PFSK-1 (cell line): Measurements from ENCODE around the gene ADAM19.

Experiments
- FOXP2 ChIP-seq: optimal IDR thresholded peaks from 2 replicates; pipeline ENCODE3; 2011; ENCODE audit warnings: borderline replicate concordance, control low read depth, inconsistent platforms; ENCODE audit not compliant: insufficient read depth; ENCODE audit errors: extremely low read length, extremely low read depth
- POLR2AphosphoS5 ChIP-seq: IDR thresholded peaks from 2 replicates; pipeline ENCODE4 v1.6.1; 2012; ENCODE audit warnings: low read depth, mild to moderate bottlenecking, control low read depth, low read length, moderate library complexity
- REST ChIP-seq, 2 experiments: IDR thresholded peaks; 2 replicates each; pipeline versions ENCODE4 v1.6.1 to v1.8.0; 2011 to 2012; ENCODE audit warnings: low read depth in 2 of 2, low read length in 2 of 2, control low read depth in 1 of 2, inconsistent platforms in 1 of 2, mild to moderate bottlenecking in 1 of 2, moderate library complexity in 1 of 2; ENCODE audit not compliant: insufficient read depth in 1 of 2
- SIN3A ChIP-seq: IDR thresholded peaks from 2 replicates; pipeline ENCODE4 v1.6.1; 2012; ENCODE audit warnings: mild to moderate bottlenecking, low read length, moderate library complexity, borderline replicate concordance; ENCODE audit not compliant: insufficient read depth
- TAF1 ChIP-seq: IDR thresholded peaks from 2 replicates; pipeline ENCODE4 v1.6.1; 2012; ENCODE audit warnings: low read length, control low read depth, borderline replicate concordance; ENCODE audit not compliant: insufficient read depth

The ADAM19 gene

GRCh38 chr5:157584628-157585027 is 9.1 kb upstream of the ADAM19 start:
- no peak for TF ChIP-seq FOXP2
- no peak for TF ChIP-seq TAF1
- no peak for TF ChIP-seq POLR2AphosphoS5
- TF ChIP-seq SIN3A, result no peak
- TF ChIP-seq REST (IDR thresholded peaks at IDR 0.05; ENCODE audit: insufficient read depth in 1 of 2, low read depth in 2 of 2, low read length in 2 of 2), result no peak

- TF ChIP-seq POLR2AphosphoS5 (no peak), SIN3A (no peak), REST (IDR thresholded peaks at IDR 0.05; ENCODE audit: insufficient read depth in 1 of 2, low read depth in 2 of 2, low read length in 2 of 2) (no peak), TAF1 (no peak), FOXP2 (no peak)
Observed at GRCh38 chr5:157582731-157583620, 7.4 kb upstream of the ADAM19 start.

- TF ChIP-seq POLR2AphosphoS5 (no peak), TAF1 (no peak), SIN3A (no peak), FOXP2 (no peak), REST (IDR thresholded peaks at IDR 0.05; ENCODE audit: insufficient read depth in 1 of 2, low read depth in 2 of 2, low read length in 2 of 2) (no peak)
Observed at GRCh38 chr5:157581901-157582300, 6.3 kb upstream of the ADAM19 start.

- no peak for TF ChIP-seq REST (IDR thresholded peaks at IDR 0.05; ENCODE audit: insufficient read depth in 1 of 2, low read depth in 2 of 2, low read length in 2 of 2)
- no peak for TF ChIP-seq POLR2AphosphoS5
- no peak for TF ChIP-seq SIN3A
- TF ChIP-seq FOXP2, result no peak
- no peak for TF ChIP-seq TAF1
Observed at GRCh38 chr5:157578079-157578780, 2.7 kb upstream of the ADAM19 start.
